MV-4-11 (cell line): ENCODE results near the gene GRAMD4.

Experiments
- DNase-seq: peaks from one replicate; lab custom pipeline; 2025; lab: John Stamatoyannopoulos, UW

GRAMD4 gene

GRCh38 chr22:46655861-46656608 is 35.8 kb downstream of the GRAMD4 start:
- DNase-seq, result no peak

DNA sequence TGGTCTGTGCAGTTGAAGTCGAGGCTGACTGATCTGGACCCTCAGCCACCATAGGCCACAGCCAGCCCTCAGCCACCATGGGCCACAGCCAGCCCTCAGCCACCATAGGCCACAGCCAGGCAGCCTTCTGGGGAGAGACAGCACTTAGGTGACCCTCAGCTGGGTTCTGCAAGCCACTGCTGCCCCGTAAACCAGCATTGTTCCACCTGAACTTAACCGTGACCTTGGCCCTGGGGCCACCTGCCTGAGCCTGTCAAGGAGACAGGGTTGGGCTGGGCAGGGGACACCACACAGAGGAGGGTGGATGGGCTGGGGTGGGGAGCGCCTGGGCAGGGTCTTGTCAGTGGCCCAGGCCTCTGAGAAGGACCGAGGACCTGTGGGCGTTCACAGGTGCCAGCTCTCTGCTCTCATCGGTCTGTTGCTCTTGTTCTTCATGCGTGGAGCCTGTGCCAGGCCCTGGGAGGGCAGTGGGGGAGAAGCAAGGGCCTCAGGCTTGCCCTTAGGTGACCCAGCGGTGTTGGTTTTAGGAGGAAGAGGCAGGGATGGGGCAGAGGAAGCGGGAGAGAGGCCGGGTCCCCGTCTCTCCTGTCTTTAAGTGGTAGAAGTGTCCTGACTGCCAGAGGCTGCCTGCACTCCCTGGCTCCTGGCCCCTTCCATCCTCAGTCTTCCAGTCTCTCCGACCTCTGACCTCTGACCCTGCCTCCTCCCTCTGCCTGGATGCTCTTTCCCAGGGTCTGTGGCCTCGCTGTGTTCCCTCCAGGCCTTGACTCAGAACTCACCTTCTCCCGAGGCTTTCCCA is 36.9 kb downstream of the GRAMD4 start:
- no peak for DNase-seq

GRCh38 chr22:46657655-46657953 is 37.4 kb downstream of the GRAMD4 start:
- DNase-seq, result no peak

- DNase-seq, result no peak
These were observed 38.1 kb downstream of the GRAMD4 start for GRCh38 chr22:46657996-46658947.

DNA sequence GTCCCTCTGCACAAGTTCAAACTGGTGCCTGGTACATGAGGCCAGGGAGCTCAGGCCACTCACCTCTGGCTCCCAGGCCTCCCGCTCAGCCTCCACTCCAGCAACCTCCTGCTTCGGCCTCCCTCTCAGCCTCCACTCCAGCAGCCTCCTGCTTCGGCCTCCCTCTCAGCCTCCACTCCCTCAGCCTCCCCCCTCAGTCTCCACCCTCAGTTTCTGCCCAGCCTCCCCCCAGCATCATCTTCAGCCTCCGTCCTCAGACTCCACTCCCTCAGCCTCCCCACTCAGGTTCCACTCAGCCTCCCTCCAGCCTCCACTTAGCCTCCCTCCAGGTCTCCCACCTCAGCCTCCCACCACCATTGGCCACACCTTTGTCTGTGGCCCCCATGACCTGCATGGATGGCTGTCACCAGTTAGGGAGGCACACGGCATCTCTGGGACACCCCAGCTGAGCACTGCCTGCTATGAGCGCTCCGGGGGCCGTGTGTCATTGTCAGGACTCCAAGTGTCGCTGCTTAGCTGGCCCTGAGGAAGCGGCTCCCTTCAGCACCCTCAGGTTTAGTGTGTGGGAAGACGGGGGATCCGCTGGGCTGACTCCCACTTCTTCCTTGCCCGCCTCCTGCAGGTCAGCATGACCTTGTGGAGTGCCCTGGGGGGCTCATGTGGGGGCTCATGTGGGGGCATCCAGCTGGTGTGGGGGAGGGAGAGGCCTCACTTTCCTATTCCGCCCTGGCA is 39.0 kb downstream of the GRAMD4 start:
- no peak for DNase-seq

DNA sequence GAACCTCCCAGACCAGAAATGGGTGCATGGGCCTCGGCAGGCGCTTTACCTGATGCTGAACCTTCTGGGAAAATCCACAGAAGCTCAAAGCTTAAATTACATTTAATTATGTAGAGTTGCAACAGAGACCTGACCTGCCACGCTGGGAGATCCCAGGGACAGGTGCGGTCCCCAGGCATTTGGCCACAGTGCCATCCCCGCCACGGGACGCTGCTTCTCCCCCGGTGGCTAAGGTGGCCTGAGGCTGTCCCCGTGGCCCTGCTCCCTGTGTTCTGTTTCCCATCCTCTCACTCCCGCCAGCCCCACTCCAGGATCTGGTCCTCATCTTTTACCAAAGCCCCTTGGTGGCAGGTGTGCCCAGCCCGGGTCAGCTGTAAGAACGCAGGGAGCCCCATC is 39.6 kb downstream of the GRAMD4 start:
- no peak for DNase-seq

DNA sequence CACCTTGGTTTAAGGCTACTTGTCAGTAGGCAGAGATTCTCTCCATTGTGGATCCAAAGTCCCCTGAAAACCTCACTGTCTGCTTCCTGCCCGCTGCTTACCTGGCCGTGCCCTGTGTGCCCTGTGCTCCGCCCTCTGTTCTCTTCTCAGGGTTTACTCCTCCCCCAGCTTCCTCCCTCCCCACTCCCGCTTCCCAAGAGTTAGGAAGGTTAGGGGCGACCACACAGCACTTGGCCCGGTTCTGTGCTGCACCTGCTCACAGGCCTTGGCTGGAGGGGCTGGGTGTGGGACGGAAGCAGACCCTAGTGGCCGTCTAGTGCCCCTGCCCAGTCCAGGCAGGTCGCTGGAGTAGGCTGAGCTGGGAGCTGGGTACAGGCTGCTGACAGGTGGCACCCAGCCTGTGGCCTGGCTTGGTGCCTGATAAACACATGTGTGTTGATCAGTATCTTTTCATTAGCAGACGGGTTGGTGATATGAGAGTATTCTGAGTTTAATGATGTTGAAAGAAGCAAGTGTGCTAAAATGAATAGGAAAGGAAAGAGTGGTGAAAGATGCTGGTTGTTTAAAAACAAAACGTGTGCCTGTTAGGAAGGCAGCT is 40.5 kb downstream of the GRAMD4 start:
- no peak for DNase-seq

GRCh38 chr22:46661221-46661851 is 41.1 kb downstream of the GRAMD4 start:
- no peak for DNase-seq

- no peak for DNase-seq
These were observed 42.0 kb downstream of the GRAMD4 start for GRCh38 chr22:46662226-46662625.

GRCh38 chr22:46663001-46663400 is 42.8 kb downstream of the GRAMD4 start:
- no peak for DNase-seq

DNA sequence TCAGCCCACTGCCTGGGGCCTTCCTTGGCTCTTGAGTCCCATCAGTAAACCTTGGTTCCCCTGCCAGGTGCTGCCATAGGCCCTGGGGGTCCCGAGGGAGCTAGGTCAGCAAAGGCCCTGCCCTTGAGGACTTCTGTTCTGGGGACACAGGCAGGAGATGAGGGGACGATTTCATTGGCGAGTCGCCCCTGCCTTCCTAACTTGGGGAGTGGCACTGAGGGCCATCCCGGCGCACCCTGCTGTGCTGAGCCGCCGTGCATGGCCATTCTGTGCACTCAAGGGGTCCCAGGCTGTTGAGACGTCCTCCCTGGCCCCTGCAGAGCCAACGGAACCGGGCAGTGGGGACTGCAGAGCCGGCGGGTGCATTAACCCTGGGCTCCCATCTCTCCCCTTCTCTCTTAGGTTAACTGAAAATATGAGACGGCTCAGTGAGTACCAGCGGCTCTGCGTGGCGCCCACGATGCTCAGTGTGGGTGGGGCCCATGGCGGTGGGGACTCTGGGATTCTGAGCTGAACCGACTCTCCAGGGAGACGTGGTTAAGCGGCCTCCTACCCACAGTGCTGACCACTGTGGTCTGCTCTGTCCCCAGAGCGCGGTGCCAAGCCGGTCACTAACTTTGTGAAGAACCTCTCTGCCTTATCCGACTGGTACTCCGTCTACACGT is 43.4 kb downstream of the GRAMD4 start:
- DNase-seq, result no peak

- DNase-seq, result no peak
These were observed 44.2 kb downstream of the GRAMD4 start for GRCh38 chr22:46664301-46664855.

- no peak for DNase-seq
These were observed 45.0 kb downstream of the GRAMD4 start for GRCh38 chr22:46665151-46665695.

GRCh38 chr22:46665751-46666280 is 45.6 kb downstream of the GRAMD4 start:
- DNase-seq, result no peak

DNA sequence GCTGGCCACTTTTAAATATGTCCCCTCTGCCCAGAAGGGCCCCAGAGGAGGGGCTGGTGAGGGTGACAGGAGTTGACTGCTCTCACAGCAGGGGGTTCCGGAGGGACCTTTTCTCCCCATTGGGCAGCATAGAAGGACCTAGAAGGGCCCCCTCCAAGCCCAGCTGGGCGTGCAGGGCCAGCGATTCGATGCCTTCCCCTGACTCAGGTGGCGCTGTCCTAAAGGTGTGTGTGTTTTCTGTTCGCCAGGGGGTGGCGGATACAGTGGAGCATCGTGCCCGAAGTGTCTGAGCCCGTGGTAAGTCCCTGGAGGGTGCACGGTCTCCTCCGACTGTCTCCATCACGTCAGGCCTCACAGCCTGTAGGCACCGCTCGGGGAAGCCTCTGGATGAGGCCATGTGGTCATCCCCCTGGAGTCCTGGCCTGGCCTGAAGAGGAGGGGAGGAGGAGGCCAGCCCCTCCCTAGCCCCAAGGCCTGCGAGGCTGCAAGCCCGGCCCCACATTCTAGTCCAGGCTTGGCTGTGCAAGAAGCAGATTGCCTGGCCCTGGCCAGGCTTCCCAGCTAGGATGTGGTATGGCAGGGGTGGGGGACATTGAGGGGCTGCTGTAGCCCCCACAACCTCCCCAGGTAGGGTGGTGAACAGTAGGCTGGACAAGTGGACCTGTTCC is 46.5 kb downstream of the GRAMD4 start:
- DNase-seq, result no peak

DNA sequence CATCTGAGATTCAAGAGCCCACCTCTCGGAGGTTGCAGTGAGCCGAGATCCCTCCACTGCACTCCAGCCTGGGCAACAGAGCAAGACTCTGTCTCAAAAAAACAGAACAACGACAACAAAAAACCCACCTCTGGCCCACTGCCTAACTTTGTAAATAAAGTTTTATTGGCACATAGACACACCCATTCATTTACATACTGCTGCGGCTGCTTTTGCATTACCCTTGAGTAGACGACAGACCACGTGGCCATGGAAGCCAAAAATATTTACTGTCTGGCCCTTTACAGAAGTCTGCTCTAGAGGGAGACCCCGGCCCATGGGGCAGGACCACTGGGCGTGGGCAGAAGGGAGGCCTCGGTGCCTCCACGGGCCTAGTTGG is 47.0 kb downstream of the GRAMD4 start:
- no peak for DNase-seq

DNA sequence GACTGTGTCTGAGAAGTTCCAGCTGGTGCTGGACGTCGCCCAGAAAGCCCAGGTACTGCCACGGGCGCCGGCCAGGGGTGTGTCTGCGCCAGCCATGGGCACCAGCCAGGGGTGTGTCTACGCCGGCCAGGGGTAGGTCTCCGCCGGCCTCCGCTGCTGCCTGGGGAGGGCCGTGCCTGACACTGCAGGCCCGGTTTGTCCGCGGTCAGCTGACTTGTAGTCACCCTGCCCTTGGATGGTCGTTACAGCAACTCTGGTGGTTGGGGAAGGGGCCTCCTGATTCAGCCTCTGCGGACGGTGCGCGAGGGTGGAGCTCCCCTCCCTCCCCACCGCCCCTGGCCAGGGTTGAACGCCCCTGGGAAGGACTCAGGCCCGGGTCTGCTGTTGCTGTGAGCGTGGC is 47.9 kb downstream of the GRAMD4 start:
- no peak for DNase-seq

DNA sequence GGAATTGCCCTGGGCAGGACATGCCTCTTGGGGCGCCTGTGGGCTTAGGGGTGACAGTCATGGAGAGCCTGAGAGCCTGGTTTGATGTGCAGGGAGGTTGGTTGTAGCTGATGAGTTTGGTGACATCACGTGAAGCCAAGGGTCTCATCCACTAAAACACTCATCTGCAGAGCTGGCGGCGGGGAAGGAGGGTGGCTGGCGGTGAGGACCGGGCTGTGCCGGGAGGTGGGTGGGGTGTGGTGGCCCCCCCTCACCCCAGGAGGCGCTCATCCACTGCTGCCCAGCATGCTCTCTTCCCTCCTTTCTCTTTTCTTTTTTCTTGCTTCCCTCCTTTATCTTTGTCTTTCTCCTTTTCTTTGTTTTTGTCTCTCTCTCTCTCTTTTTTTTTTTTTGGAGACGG is 49.0 kb downstream of the GRAMD4 start:
- no peak for DNase-seq

GRCh38 chr22:46671824-46672432 is 51.7 kb downstream of the GRAMD4 start:
- DNase-seq, result no peak
